Erythroblast (primary cell): ENCODE results near the gene RABGGTA.

Source experiments
- DNase-seq, 2 experiments: peaks; one replicate each; lab custom pipeline; 2025; lab: John Stamatoyannopoulos, UW
- GATA1 ChIP-seq: IDR thresholded peaks from 2 replicates; pipeline ENCODE4 v1.6.1; 2011; ENCODE audit warnings: low read depth, mild to moderate bottlenecking, control low read depth, low read length, moderate library complexity
- POLR2A ChIP-seq: IDR thresholded peaks from 2 replicates; pipeline ENCODE4 v1.6.1; 2011; ENCODE audit warnings: mild to moderate bottlenecking, low read length

RABGGTA gene

DNA sequence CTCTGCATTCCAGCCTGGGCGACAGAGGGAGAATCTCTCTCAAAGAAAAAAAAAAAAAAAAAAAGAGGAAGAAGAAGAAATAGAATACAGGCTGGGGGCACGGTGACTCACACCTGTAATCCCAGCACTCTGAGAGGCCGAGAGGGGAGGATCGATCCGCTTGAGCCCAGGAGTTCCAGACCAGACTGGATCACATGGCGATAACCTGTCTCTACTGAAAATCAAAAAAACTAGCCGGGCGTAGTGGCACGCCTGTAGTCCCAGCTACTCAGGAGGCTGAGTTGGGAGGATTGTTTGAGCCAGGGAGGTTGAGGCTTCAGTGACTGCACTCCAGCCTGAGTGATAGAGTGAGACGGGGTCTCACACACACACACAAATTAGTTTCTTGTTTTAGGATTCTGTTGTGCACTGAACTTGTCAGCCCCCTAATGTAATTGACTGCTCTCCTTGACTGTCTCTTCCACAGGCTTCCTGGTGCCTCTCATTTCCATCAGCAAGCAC is 28.0 kb downstream of the RABGGTA start:
- no peak for DNase-seq
- TF ChIP-seq POLR2A (no peak), GATA1 (no peak)

DNA sequence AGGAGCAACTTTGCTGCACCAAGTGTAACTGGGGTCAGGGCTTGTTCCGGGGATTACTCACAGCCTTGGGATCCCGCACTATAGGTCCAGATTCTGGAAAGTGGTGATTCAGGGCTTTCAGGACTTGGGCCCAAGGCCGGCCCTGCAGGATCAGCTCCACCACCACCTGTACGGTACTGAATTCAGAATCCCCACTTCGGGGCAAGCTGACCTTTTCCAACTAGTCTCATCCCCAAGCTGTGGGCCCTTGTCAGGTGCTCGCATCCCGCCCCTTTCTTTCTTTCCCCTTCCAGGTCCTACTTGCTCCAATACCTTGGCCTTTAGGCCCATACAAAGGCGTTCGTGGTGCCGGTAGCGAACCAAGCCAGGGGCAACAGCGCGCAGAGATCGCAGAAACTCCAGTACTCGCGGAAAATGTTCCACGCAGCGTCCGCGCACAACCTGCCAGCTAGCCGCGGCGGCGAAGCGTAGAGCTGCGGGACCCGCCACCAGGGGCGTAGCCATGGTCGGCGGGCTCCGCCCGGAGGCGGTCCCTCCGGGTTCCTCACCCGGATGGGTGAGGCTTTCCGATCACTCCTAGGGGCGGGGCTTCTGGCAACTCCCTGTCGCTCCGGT is 29.5 kb downstream of the RABGGTA start:
- no peak for TF ChIP-seq POLR2A
- TF ChIP-seq GATA1, result no peak
- peak; percentile 96 to 98 for DNase-seq

DNA sequence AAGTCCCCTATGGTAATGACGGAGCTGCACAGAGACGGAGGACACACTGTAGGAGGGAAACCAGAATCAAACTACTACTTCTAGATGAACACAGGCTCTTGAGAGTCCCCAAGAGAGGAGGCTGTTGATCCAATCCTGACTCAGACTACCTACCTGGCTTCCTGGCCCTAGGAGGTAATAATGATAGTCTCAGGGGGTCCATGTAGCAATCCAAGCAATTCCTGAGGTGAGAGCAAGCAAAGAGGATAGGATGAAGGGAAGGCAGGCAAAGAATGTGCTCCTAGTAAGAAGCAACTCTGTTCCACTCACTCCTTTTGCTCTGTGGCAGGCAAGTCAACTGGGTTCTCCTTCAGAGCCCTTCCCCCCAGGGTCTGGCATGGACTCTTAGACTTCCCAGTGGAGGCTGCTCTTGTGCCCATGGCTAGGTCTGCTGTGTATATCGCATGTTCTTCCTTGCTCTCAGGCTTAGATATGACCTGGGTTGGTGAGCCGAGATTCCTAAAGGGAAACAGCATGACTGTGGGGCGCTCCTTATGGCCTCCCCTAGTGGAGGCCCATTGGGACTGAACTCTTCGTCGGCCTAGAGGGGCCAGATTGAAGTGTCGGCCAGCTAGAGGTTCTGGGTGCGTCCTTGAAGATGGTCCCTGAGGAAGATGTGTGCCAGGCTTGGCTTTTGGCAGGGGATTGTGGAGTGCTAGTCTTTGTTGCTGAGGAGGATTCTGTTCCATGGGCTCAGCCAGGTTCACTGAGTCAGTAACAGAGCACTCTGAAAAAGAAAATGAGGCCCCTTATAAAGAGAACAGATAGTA is 31.1 kb downstream of the RABGGTA start:
- TF ChIP-seq GATA1 (no peak), POLR2A (no peak)

DNA sequence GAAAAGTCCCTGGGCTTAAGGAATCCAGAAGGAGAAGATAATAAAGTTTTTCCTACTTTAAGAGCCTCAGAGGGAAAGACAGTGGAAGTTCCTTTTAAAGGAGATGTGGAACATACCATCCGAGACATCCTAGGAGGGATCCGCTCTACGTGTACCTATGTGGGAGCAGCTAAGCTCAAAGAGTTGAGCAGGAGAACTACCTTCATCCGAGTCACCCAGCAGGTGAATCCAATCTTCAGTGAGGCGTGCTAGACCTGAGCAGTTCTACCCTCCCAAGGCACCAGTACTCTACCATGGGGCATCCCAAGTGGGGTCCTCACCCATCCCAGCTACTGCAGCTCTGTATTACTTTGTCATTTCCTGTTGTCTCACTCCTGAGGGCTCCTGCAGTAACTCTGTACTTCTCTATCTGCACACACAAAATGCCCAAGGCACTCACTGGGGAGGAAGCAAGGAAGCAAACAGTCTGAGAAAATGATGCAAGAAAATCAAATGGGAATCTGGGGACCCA is 32.8 kb downstream of the RABGGTA start:
- no peak for DNase-seq

More for the DNA sequence above, 31.1 kb downstream of the RABGGTA start:
- no peak for DNase-seq

DNA sequence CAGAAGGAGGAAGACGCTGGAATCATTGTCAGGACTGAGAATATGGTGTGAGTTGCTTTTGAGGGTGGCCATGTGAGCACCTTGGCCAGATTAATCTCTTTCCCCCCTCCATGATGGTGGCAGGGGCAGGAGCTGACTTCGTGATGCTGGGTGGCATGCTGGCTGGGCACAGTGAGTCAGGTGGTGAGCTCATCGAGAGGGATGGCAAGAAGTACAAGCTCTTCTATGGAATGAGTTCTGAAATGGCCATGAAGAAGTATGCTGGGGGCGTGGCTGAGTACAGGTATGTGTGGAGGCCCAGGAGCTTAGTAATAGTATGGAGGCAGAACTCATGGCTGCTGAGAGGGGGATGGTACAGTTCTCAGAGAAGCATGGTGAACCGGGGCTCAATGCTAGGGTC is 33.3 kb downstream of the RABGGTA start:
- TF ChIP-seq GATA1, result no peak
- no peak for TF ChIP-seq POLR2A
- no peak for DNase-seq

More for the DNA sequence above, 32.8 kb downstream of the RABGGTA start:
- TF ChIP-seq POLR2A, result no peak
- TF ChIP-seq GATA1, result no peak

DNA sequence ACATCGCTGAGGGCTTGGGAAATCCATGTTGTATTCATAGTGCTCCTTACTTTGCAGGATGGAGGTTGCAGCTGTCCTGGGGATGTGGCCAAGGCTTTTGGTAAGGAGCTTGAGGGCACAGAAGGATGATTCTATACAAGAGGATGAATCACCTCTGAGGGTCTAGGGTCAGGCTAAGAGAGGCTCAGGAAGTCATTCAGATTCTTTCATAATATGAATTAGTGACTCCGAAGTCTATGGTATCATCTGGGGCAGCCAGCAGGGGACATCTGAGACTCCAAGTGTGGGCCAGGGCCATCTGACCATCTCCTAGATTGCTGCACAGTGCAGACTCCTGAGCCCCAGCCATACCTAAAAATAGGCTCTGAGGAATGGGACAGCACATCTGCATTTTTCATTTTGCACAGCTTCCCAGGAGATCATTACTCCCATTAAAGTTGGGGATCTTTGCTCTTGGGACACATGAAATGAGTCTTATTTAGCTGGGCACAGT is 33.9 kb downstream of the RABGGTA start:
- TF ChIP-seq GATA1 (no peak), POLR2A (no peak)
- DNase-seq, result no peak

DNA sequence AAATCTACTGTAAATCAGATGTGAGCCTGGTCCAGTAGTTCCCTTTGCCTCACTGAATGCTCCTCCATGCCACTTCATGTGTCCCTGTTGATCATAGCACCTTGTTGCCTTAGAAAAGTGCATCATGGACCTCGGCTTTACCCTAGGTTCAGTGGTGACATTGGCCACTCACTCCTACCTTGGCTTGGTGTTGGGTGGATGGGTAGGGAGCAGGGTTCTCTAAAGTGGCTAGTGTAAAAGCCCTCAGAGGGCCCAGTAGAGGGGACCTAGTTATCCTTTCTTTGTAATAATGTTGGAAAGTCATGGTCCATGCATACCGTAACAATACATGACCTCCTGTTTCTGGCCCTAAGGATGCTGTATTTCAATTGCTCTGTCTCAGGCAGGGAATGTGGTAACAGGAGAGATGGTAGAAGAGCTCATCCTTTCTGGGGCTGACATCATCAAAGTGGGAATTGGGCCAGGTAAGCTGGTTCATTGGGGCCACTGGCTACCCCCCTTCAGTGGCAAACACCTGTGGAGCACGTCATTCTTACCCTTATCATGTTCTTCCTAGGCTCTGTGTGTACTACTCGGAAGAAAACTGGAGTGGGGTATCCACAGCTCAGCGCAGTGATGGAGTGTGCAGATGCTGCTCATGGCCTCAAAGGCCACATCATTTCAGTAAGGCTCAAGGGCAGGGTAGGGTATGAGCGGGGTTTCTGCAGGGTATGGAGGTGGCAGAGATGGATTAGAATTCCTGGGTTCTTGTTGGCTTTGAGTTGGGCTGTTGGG is 34.5 kb downstream of the RABGGTA start:
- DNase-seq, result no peak
- no peak for TF ChIP-seq POLR2A
- no peak for TF ChIP-seq GATA1

DNA sequence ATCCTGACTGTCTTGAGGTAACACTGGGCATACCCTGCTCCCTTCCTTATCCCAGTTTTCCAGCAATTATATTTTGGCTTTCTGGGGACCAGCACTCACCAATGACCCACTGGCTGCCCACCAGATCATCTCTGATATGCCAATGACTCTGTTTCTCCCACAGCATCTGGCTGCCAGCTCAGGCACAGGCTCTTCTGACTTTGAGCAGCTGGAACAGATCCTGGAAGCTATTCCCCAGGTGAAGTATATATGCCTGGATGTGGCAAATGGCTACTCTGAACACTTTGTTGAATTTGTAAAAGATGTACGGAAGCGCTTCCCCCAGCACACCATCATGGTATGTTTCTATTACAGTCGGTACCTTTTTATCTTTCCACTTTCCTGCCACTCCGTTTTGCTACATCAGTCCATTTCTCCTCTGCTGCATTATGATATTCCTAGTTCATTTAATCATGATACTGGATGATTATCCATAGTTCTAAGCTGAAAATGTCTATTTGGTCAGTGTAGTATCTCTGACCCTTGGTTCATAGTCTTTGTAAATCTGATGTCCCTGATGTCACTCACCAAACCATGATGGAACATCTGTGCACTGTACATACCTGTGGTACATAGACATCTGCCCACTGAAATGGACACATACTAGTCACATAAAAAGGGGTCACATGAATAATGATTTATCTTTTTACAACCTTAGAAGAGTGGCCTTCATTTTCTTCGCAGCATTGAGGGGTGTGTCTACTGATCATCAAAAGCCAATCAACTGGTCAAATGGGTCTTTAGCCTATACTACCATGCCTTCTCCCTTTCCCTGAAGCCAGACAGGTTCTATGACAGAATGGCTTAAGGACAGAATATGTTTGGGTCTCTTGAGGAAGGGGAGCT is 35.4 kb downstream of the RABGGTA start:
- DNase-seq, result no peak
- no peak for TF ChIP-seq POLR2A
- TF ChIP-seq GATA1, result no peak

DNA sequence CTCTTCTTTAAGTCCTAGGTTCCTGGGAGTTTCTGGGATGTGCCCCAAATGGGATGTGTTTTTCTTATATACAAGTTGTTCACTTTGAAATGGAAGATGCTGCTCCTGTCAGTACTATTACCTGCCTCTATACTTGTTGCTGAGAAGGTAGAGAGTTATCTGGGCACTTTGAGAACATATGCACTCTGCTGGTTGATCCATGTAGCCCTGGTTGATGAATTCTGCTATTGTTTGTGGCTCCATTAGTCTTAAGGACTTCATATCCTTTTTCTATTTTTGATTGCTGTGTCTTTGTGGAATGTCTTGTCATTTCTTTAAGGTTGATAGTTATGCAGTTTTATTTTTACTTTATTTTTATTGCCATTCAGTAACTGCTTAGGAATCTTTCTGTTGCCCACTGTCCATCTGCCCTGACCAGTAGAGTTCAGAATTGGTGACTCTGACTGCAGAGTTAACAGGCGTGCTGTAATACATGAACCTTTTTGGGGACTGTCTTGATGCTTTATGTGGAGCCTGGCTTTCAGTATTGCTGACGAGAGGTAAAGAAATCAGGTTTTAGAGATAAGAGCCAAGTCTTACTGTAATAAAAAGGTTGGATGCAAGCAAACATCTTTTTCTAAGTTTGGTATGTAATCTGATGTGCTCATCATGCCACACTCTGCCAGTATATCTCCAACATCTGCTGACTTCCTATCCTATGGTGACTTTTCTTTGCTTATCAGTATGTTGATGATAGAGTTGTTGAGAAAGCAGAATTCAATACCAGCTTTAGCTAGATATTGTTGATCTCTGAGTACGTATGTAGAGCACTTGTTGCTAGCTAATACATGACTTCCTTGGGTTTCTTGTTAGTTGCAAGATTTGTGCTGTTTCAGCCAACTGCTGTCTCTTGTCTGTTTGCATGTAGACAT is 37.0 kb downstream of the RABGGTA start:
- peak; percentile 16 for TF ChIP-seq POLR2A
- TF ChIP-seq GATA1, result no peak
- peak in 1 of 2 experiments; percentile 19 for DNase-seq

DNA sequence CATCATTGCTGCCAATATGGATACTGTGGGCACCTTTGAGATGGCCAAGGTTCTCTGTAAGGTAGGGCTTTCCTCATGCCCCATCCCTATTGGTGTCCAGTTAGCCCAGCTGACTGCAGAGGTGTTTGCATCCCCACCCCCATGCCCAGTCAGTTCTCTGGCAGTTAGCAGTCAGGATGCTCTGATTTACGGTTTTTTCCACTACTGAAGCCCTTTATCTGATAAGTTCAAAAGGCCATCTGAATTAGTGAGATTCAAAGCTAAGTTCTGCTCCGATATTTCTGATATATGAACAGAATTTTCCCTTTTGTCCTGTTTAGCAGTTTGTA is 37.9 kb downstream of the RABGGTA start:
- TF ChIP-seq POLR2A, result no peak
- no peak for TF ChIP-seq GATA1
- peak in 1 of 2 experiments; percentile 35 for DNase-seq

DNA sequence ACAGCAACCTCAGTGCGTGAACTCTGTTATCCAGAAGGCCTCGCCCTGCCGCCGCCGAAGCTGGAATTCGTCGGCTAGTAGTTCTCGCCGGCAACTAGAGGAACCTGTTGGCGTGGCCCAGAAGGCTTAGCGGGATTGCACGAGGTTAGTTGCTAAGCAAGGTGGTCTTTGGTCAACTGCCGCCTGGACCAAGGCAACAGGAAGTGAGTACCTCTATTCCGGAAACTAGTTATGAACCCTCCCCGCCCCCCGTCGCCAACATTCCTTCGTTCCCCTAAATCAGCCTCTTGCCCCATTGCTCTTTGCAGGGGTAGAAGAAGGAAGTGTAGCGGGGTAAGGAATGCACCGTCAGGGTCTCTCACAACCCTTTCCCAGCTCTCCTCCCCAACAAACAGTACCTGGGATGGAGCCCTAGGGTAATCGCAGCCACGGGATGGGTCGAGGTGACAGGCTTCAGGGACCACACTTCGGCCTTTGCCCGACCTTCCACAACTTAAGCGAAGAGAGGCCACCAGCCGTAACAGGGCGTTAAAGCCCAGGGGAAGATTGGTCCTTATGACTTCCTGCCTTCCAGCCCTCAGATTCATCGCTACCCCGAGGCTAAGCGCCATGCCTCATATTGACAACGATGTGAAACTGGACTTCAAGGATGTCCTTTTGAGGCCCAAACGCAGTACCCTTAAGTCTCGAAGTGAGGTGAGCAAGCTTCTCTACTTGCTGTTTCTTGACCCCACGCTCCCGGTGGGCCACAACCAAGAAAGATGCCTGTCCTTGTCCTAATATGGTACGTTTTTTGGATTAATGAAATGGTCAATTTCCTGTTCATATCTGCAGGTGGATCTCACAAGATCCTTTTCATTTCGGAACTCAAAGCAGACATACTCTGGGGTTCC is 38.5 kb downstream of the RABGGTA start, which contains the start of gene GMPR2:
GMPR2 (plus strand) TSS at position 285 of the 893 bp plus-strand sequence; CDS start at position 610, 325 bp downstream.
- peak in 1 of 2 experiments; percentile 54 for DNase-seq
- TF ChIP-seq POLR2A (peak; percentile 46), GATA1 (no peak)
